GM13977 (cell line): ENCODE data around the gene SLC15A1.

ENCODE experiments used
- DNase-seq: peaks from one replicate; pipeline ENCODE4 v3.0.0; 2012; ENCODE audit warnings: low spot score
- CTCF ChIP-seq: IDR thresholded peaks from 2 replicates; pipeline ENCODE4 v1.5.1; 2012; ENCODE audit warnings: mild to moderate bottlenecking, control low read depth; ENCODE audit not compliant: insufficient read depth; ENCODE audit errors: extremely low read depth, missing control alignments
- in situ Hi-C: fragments of 300-500 bp; cut with MboI; formaldehyde crosslinking; loops from one replicate; pipeline ENCODE4 v1.12.0; 2022; ENCODE audit warnings: low sequenced_read_pairs, low pct_unique_long_range_greater_than_20kb, mixed read lengths, inconsistent platforms; ENCODE audit not compliant: unreplicated experiment

Gene SLC15A1

GRCh38 chr13:98796798-98797197 lies 44.3 kb upstream of the SLC15A1 start:
- DNase-seq = no peak
- no peak for TF ChIP-seq CTCF
- in situ Hi-C loops = no loop called here

GRCh38 chr13:98796191-98796590 lies 43.7 kb upstream of the SLC15A1 start:
- no peak for TF ChIP-seq CTCF
- no peak for DNase-seq
- in situ Hi-C loops = no loop called here

GRCh38 chr13:98795220-98795619 lies 42.7 kb upstream of the SLC15A1 start:
- no peak for TF ChIP-seq CTCF
- DNase-seq = no peak
- in situ Hi-C loops = no loop called here

- TF ChIP-seq CTCF = no peak
- DNase-seq = no peak
- in situ Hi-C loops = no loop called here
These were observed 42.0 kb upstream of the SLC15A1 start for GRCh38 chr13:98794498-98794897.

GRCh38 chr13:98792785-98793495 lies 40.5 kb upstream of the SLC15A1 start:
- no peak for TF ChIP-seq CTCF

GRCh38 chr13:98792321-98792720 lies 39.8 kb upstream of the SLC15A1 start:
- in situ Hi-C loops = no loop called here
- DNase-seq = no peak
- TF ChIP-seq CTCF = no peak

More at GRCh38 chr13:98792785-98793495, 40.5 kb upstream of the SLC15A1 start:
- in situ Hi-C loops = no loop called here
- no peak for DNase-seq

- no peak for TF ChIP-seq CTCF
- DNase-seq = no peak
- in situ Hi-C loops = no loop called here
These were observed 39.1 kb upstream of the SLC15A1 start for GRCh38 chr13:98791611-98792010.
